ENCODE results near the gene NR5A1.

The NR5A1 gene

GRCh38 chr9:124470726-124471125 lies 36.5 kb downstream of the NR5A1 start:
- FAIRE-seq (no peak), DNase-seq (ENCODE audit: insufficient read length, low spot score) (no peak)
- no peak for TF ChIP-seq CTCF (IDR thresholded peaks at IDR 0.05; ENCODE audit: insufficient read depth, missing control alignments)

GRCh38 chr9:124470306-124470705 lies 36.9 kb downstream of the NR5A1 start:
- FAIRE-seq (no peak), DNase-seq (ENCODE audit: insufficient read length, low spot score) (no peak)
- TF ChIP-seq CTCF (IDR thresholded peaks at IDR 0.05; ENCODE audit: insufficient read depth, missing control alignments), result no peak

- FAIRE-seq (no peak), DNase-seq (ENCODE audit: insufficient read length, low spot score) (no peak)
- TF ChIP-seq CTCF (IDR thresholded peaks at IDR 0.05; ENCODE audit: insufficient read depth, missing control alignments), result no peak
Observed at GRCh38 chr9:124469011-124469832, 38.0 kb downstream of the NR5A1 start.

- FAIRE-seq, result no peak
- TF ChIP-seq CTCF (IDR thresholded peaks at IDR 0.05; ENCODE audit: insufficient read depth, missing control alignments), result no peak
- DNase-seq (ENCODE audit: insufficient read length, low spot score), result no peak
Observed at GRCh38 chr9:124468061-124468740, 39.0 kb downstream of the NR5A1 start.

- no peak for FAIRE-seq
- DNase-seq (ENCODE audit: insufficient read length, low spot score), result no peak
- TF ChIP-seq CTCF (IDR thresholded peaks at IDR 0.05; ENCODE audit: insufficient read depth, missing control alignments), result no peak
Observed at GRCh38 chr9:124467410-124468060, 39.7 kb downstream of the NR5A1 start.

- FAIRE-seq (no peak), DNase-seq (ENCODE audit: insufficient read length, low spot score) (no peak)
- no peak for TF ChIP-seq CTCF (IDR thresholded peaks at IDR 0.05; ENCODE audit: insufficient read depth, missing control alignments)
Observed at GRCh38 chr9:124465736-124466135, 41.5 kb downstream of the NR5A1 start.

All from D721Med (cell line).